ENCODE data around the gene SP6.

Gene SP6

GRCh38 chr17:47840742-47841487 lies 10.0 kb downstream of the SP6 start, which contains the start of gene SCRN2:
Gene SCRN2 (minus strand): TSS chr17:47841273. CDS start chr17:47840843, 430 bp downstream.
- H3K9me3 Mint-ChIP-seq, result no peaks in the 10 kb centered on the region
- intact Hi-C loops (cut with micrococcal nuclease), result loop anchor here (1.0 to 5.0 kb wide), 2 partner anchors 49 to 176 kb away; no protein-coding TSS in a partner anchor

GRCh38 chr17:47840001-47840741 lies 10.8 kb downstream of the SP6 start:
- intact Hi-C loops (cut with micrococcal nuclease), result loop anchor here (5.0 kb wide), 1 partner anchor 177 kb away; no protein-coding TSS in a partner anchor
- Mint-ChIP-seq H3K36me3 (ENCODE audit: low read depth) (peaks cover 42% of the 10 kb centered on the region), H3K27ac (peak overlapping the region; percentile 84), H3K9me3 (no peaks in the 10 kb centered on the region), H3K4me3 (peak overlapping the region; percentile 83), H3K27me3 (peaks cover 14% of the 10 kb centered on the region), H3K4me1 (ENCODE audit: low read depth) (peaks cover 22% of the 10 kb centered on the region)

More at GRCh38 chr17:47840742-47841487, 10.0 kb downstream of the SP6 start, which contains the start of gene SCRN2:
- Mint-ChIP-seq H3K36me3 (ENCODE audit: low read depth) (peaks cover 39% of the 10 kb centered on the region), H3K4me3 (peak within 1 kb of the TSS; percentile 83), H3K27ac (peak within 1 kb of the TSS; percentile 84), H3K4me1 (ENCODE audit: low read depth) (peaks cover 18% of the 10 kb centered on the region), H3K27me3 (peaks cover 22% of the 10 kb centered on the region)

GRCh38 chr17:47839071-47839470 lies 11.9 kb downstream of the SP6 start:
- peaks cover 29% of the 10 kb centered on the region for H3K4me1 Mint-ChIP-seq (ENCODE audit: low read depth)
- no peak overlapping the region for H3K4me3 Mint-ChIP-seq
- H3K27me3 Mint-ChIP-seq, result peaks cover 3% of the 10 kb centered on the region
- H3K9me3 Mint-ChIP-seq, result no peaks in the 10 kb centered on the region
- H3K27ac Mint-ChIP-seq, result no peak overlapping the region
- intact Hi-C loops (cut with micrococcal nuclease), result no loop called here
- H3K36me3 Mint-ChIP-seq (ENCODE audit: low read depth), result peaks cover 42% of the 10 kb centered on the region

- Mint-ChIP-seq H3K4me3 (no peak overlapping the region), H3K27ac (no peak overlapping the region), H3K9me3 (no peaks in the 10 kb centered on the region), H3K4me1 (ENCODE audit: low read depth) (peaks cover 32% of the 10 kb centered on the region), H3K36me3 (ENCODE audit: low read depth) (peaks cover 42% of the 10 kb centered on the region), H3K27me3 (no peaks in the 10 kb centered on the region)
- intact Hi-C loops (cut with micrococcal nuclease), result no loop called here
These were observed 12.3 kb downstream of the SP6 start for GRCh38 chr17:47838636-47839035.

GRCh38 chr17:47837401-47838039 lies 13.4 kb downstream of the SP6 start:
- H3K36me3 Mint-ChIP-seq (ENCODE audit: low read depth), result peaks cover 42% of the 10 kb centered on the region
- no peaks in the 10 kb centered on the region for H3K9me3 Mint-ChIP-seq
- H3K4me3 Mint-ChIP-seq, result no peak overlapping the region
- intact Hi-C loops (cut with micrococcal nuclease), result no loop called here
- H3K4me1 Mint-ChIP-seq (ENCODE audit: low read depth), result peaks cover 42% of the 10 kb centered on the region
- no peak overlapping the region for H3K27ac Mint-ChIP-seq
- H3K27me3 Mint-ChIP-seq, result no peaks in the 10 kb centered on the region

- Mint-ChIP-seq H3K4me1 (ENCODE audit: low read depth) (peaks cover 51% of the 10 kb centered on the region), H3K36me3 (ENCODE audit: low read depth) (peaks cover 42% of the 10 kb centered on the region), H3K9me3 (no peaks in the 10 kb centered on the region), H3K4me3 (no peak overlapping the region), H3K27me3 (no peaks in the 10 kb centered on the region), H3K27ac (no peak overlapping the region)
- intact Hi-C loops (cut with micrococcal nuclease), result no loop called here
These were observed 14.4 kb downstream of the SP6 start for GRCh38 chr17:47836601-47837000.

- Mint-ChIP-seq H3K4me3 (no peak overlapping the region), H3K27me3 (no peaks in the 10 kb centered on the region), H3K36me3 (ENCODE audit: low read depth) (peaks cover 44% of the 10 kb centered on the region), H3K27ac (peak overlapping the region; percentile 25), H3K9me3 (no peaks in the 10 kb centered on the region), H3K4me1 (ENCODE audit: low read depth) (peaks cover 51% of the 10 kb centered on the region)
- intact Hi-C loops (cut with micrococcal nuclease), result no loop called here
These were observed 16.2 kb downstream of the SP6 start for GRCh38 chr17:47834756-47835155.

- Mint-ChIP-seq H3K27ac (peak overlapping the region; percentile 91), H3K9me3 (no peaks in the 10 kb centered on the region), H3K4me1 (ENCODE audit: low read depth) (peaks cover 57% of the 10 kb centered on the region), H3K4me3 (peak overlapping the region; percentile 86), H3K36me3 (ENCODE audit: low read depth) (peaks cover 44% of the 10 kb centered on the region), H3K27me3 (no peaks in the 10 kb centered on the region)
- intact Hi-C loops (cut with micrococcal nuclease), result no loop called here
These were observed 19.0 kb downstream of the SP6 start for GRCh38 chr17:47831934-47832327.

GRCh38 chr17:47831003-47831933 lies 19.7 kb downstream of the SP6 start, which contains the start of the genes LRRC46 and MRPL10:
Gene LRRC46 (plus strand): TSS chr17:47831670. CDS start chr17:47831990, 320 bp downstream.
Gene MRPL10 (minus strand): TSS chr17:47831541. CDS start chr17:47831511, 30 bp downstream.
- intact Hi-C loops (cut with micrococcal nuclease), result no loop called here
- Mint-ChIP-seq H3K4me3 (peak within 1 kb of the TSS; percentile 86), H3K36me3 (ENCODE audit: low read depth) (peaks cover 46% of the 10 kb centered on the region), H3K27me3 (no peaks in the 10 kb centered on the region), H3K9me3 (no peaks in the 10 kb centered on the region), H3K4me1 (ENCODE audit: low read depth) (peaks cover 57% of the 10 kb centered on the region), H3K27ac (peak within 1 kb of the TSS; percentile 91)

GRCh38 chr17:47830396-47831002 lies 20.5 kb downstream of the SP6 start:
- intact Hi-C loops (cut with micrococcal nuclease), result no loop called here
- Mint-ChIP-seq H3K36me3 (ENCODE audit: low read depth) (peaks cover 46% of the 10 kb centered on the region), H3K9me3 (no peaks in the 10 kb centered on the region), H3K4me3 (peak overlapping the region; percentile 86), H3K4me1 (ENCODE audit: low read depth) (peaks cover 55% of the 10 kb centered on the region), H3K27ac (peak overlapping the region; percentile 91), H3K27me3 (no peaks in the 10 kb centered on the region)

GRCh38 chr17:47829870-47830269 lies 21.1 kb downstream of the SP6 start:
- Mint-ChIP-seq H3K27ac (no peak overlapping the region), H3K9me3 (no peaks in the 10 kb centered on the region), H3K4me3 (no peak overlapping the region), H3K27me3 (no peaks in the 10 kb centered on the region), H3K36me3 (ENCODE audit: low read depth) (peaks cover 53% of the 10 kb centered on the region), H3K4me1 (ENCODE audit: low read depth) (peaks cover 50% of the 10 kb centered on the region)
- intact Hi-C loops (cut with micrococcal nuclease), result no loop called here

GRCh38 chr17:47823519-47823918 lies 27.4 kb downstream of the SP6 start:
- no peak overlapping the region for H3K27ac Mint-ChIP-seq
- H3K4me1 Mint-ChIP-seq (ENCODE audit: low read depth), result peaks cover 43% of the 10 kb centered on the region
- intact Hi-C loops (cut with micrococcal nuclease), result no loop called here
- peaks cover 69% of the 10 kb centered on the region for H3K36me3 Mint-ChIP-seq (ENCODE audit: low read depth)
- no peaks in the 10 kb centered on the region for H3K9me3 Mint-ChIP-seq
- no peaks in the 10 kb centered on the region for H3K27me3 Mint-ChIP-seq
- no peak overlapping the region for H3K4me3 Mint-ChIP-seq
